Inferior parietal cortex (tissue), 1 donor: ENCODE measurements around the gene FAXDC2.
A peak's percentile ranks its signal among the peaks of the same experiment; 100 is the strongest.

Source experiments
- DNase-seq: peaks from one replicate; pipeline ENCODE4 v3.0.0-alpha.2; 2016; ENCODE audit errors: extremely low spot score

Gene FAXDC2, protein sequence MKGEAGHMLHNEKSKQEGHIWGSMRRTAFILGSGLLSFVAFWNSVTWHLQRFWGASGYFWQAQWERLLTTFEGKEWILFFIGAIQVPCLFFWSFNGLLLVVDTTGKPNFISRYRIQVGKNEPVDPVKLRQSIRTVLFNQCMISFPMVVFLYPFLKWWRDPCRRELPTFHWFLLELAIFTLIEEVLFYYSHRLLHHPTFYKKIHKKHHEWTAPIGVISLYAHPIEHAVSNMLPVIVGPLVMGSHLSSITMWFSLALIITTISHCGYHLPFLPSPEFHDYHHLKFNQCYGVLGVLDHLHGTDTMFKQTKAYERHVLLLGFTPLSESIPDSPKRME

DNA sequence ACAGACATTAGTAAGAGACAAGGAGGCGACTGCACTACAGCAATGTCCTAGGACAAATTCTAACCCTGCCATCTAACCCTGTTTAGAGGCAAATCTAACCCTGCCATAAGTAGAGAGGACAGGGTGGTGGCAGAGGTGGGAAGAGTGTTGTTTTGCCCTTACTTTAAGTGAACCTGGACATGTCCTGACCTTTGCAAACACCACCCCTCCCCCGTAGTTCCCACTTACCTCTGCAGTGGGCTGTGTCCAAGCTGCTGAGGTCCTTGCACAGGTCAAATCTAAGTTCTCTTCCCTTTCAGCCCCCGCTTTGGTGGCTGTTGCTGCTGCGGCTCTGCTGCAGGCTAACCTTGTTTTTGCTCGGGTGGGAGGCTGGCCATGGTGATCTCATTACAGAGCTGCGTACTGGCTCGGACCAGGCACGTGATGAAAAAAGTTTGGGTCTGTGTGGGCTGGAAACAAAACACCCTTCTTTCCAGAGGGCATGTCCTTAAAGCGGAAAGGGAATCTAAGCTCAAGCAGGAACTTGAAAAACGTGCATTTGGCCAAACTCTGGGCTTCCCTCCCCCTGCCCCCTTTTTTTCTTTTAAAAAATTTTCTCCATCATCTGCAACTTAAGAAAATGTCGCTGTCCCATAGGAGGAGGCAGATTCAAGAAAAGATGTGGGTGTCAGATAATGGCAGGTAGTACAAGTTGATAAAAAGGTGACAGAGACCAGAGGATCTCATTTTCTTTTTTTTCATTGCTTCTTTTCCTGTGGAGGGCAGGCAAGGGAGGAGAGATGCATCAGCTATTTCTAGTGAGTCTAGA, at the start of gene FAXDC2:
TSS of gene FAXDC2 (minus strand) at position 349 of the 808 bp plus-strand sequence. CDS start 12,425 bp downstream, outside the sequence.
- peak; percentile 80 for DNase-seq

DNA sequence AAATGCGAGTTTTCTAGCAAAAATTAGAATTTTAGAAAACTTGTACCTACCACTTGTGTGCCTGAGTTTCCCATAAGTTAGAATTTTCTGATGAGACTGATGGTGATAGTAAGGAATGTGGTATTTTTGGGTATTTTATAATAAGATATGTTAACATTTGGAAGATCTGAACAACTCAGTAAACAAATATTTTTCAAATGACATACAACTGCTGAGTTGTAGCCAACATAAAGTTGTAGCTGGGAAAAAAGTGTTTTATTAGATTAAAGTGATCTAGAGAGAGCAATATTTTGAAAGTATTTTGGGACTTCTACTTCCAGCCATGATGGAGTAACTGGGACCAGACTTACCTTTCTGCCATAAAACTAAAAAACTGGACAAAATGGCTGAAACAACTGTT, 49.7 kb upstream of the FAXDC2 start:
- no peak for DNase-seq

GRCh38 chr5:154899151-154899816, 48.9 kb upstream of the FAXDC2 start:
- no peak for DNase-seq

GRCh38 chr5:154898210-154898609, 47.8 kb upstream of the FAXDC2 start:
- DNase-seq: no peak

GRCh38 chr5:154896562-154897165, 46.3 kb upstream of the FAXDC2 start:
- no peak for DNase-seq

GRCh38 chr5:154895606-154896561, 45.5 kb upstream of the FAXDC2 start:
- DNase-seq: no peak

DNA sequence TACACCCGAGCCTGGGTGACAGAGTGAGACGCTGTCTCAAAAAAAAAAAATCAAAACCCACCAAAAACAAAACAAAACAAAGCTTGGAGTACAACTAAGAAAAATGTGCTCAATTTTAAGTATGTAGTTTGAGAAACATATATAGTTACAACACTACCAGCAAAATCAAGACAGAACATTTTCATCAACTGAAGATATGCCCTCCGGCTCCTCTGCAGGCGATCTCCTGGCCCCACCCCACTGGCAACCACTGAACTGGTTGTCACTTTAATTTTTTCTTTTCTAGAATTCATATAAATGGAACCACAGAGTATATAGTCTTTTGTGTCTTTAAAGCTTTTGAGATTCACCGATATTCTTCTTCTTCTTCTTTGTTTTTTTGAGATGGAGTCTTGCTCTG, 43.0 kb upstream of the FAXDC2 start:
- no peak for DNase-seq

DNA sequence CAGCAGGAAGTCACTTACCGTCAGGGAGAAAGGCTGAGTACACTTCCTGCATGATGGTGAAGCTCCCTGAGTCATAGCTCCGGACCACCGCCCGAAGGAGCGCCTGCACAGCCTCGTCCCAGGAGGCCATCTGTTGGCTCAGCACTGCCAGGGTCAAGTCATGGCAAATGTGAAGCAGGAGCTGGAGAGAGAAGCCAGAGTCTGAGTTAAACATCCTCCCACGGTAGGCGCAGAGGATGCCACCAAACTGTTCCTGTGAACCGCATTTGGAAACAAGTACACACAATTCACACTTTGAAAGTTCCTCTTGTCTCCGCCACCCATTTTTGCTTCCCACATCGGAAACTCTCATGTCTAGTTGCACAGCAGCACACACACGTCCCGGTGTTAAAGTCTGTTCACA, 42.0 kb upstream of the FAXDC2 start:
- peak; percentile 25 for DNase-seq

DNA sequence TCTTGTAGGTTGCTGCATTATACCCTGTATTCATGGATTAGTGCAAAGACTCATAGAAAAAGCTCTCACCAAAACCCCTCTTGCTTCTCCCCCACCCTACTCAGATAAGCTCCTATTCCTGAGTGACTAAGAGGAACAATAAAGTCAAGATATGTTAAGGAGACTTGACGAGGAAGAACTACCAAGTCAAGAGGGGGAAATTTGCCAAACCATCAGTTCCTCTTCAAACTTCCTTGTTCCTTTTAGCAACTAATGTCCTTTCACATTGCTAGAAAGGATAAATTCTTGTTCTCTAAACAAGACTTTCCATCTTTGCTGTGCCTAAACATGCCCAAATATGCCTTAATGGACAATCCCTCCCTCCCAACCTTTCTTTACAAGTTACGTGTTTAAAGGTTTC, 35.0 kb upstream of the FAXDC2 start:
- no peak for DNase-seq

- DNase-seq: no peak
Measured at GRCh38 chr5:154884424-154884823, 34.0 kb upstream of the FAXDC2 start.

DNA sequence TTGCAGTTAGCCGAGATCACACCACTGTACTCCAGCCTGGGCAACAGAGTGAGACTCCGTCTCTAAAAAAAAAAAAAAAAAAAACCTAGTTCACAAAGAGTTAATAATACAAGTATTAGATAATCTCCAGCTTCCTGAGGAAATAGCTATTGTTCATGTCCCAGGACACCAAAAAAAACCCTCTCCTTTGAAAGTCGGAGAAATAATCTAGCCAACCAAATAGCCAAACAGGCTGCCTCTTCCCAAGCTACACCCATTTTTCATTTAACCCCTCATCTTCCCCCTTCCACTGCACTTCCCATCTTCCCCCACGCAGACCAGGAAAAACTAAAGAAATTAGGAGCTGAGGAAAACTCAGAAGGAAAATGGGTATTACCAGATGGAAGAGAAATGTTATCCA, 31.6 kb upstream of the FAXDC2 start:
- DNase-seq: no peak

DNA sequence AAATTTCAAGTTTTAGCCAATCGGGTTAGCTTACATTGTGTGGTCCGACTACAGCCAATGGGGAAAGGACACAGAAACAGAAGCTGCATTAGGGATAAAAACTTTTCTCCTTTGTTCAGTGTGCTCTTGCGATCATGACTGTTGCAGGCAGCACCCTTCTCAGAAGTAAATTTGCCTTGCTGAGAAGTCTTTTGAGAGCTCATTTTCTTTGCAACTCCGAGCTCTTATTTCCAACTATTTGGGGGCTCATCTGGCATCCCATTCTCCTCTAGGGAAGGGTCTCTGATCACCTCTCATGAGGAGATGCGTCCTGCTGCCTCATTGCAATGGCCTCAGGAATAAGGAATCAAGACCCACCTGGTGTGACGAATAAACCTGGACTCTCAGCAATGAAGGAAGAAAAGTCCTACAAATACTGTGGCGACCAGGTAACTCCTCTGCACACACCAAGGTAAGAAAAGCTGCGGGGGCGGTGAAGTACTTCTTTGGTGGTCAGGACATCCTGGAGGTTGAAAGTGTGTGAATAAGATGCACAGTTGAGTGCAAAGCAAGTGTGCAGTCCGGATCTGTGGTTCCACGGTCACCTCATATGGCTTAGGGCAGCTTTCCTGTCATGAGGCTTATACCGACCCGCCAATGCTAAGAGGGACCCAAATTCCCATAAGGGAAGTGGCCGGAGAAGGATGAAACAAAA, 28.4 kb upstream of the FAXDC2 start:
- DNase-seq: no peak

DNA sequence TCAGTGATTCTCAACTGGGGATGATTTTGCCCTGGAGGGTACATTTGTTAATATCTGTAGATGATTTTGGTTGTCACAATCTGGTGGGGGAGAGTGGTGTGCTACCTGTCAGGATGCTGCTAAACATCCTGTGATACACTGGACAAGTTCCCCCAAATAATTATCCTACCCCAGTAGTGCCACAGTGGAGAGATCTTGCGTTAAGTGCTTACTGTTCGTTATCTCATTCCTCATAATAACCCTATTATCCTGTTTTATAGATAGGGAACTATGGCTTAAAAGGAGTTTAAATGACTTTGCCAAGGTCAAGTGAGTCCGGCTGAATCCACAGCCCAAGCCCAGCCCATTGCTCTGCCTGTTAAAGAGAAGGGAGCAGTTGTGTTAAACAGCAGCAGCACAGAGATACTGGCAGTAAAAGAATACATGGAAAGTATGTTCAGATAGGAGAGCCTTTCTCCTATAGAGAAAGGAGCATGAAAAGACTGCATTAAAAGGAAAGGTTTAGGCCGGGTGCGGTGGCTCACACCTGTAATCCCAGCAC, 23.5 kb upstream of the FAXDC2 start:
- DNase-seq: no peak

- no peak for DNase-seq
Measured at GRCh38 chr5:154871734-154872133, 21.3 kb upstream of the FAXDC2 start.

- DNase-seq: no peak
Measured at GRCh38 chr5:154868702-154869101, 18.3 kb upstream of the FAXDC2 start.

GRCh38 chr5:154866841-154867240, 16.4 kb upstream of the FAXDC2 start:
- no peak for DNase-seq

DNA sequence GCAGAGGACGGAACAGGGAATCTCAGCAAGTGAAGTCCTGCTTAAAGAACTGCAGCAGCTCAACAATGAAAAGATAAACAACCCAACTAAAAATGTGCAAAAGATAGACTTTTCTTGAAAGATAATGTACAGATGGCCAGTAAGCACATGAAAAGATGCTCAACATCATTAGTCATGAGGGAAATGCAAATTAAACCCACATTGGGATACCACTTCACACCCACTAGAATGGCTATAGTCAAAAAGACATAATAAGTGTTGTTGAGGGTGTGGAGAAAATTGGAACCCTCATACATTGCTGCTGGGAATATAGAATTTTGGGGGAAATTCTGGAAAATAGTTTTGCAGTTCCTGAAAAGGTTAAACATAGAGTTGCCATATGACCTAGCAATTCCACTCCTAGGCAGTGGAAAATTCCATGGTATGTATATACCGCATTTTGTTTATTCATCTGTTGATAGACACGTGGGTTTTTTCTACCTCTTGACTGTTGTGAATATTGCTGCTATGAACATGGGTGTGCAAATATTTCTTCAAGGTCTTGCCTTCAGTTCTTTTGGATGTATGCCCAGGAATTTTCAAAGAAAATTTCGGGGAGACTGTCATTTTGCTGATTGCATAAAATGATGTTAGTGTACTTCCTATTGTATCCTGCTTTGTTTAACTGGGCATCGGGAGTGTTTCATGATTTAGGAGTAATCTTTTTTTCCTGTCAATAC, 15.2 kb upstream of the FAXDC2 start:
- DNase-seq: no peak

DNA sequence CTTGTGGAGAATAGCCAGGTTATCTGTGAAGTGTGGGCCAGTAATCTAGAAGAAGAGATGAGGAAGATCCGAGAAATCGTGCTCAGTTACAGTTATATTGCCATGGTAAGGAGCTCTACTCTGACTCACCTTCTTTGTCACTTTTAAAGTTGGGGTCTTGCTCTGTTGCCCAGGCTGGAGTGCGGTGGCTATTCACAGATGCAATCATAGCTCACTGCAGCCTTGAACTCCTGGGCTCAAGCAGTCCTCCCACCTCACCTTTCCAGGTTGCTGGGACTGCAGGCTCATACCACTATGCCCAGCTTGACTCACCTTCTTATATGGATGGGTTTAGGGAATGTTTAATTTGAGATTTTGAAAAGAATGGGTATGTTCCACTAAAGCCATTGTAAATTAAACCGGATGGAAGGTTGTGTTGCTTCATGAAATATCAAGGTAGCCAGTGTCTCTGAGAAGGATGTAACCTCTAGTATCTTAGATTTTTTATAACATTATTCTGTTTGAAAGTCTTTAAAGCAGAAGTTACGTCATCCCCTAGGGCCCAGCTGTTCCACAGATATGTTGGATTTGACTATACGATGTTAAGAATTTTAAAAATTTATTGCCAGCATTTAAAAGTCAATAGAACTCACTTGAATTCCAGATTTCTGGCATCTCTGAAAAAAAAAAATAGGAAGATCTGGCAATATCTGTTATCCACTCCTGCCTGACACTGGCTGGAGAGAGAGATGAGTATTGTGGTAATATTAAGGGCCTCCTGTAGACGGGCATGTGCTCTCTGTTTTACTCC, 13.1 kb upstream of the FAXDC2 start:
- no peak for DNase-seq

GRCh38 chr5:154862766-154863165, 12.4 kb upstream of the FAXDC2 start:
- no peak for DNase-seq
